Heart right ventricle (tissue), 16 donors: Measurements from ENCODE around the gene MAD2L2. TPM values are rescaled to one million over a fixed set of nuclear protein-coding genes. Genes with fewer than 3 reads are reported as not detected.

Experiments
- ATAC-seq, 8 donors: fragments of 200-7000 bp; cut with Tn5 transposase; one replicate each; pipeline ENCODE4 v1.9.1; 2020; ENCODE audit warnings: mild to moderate bottlenecking in 8 of 8, moderate library complexity in 8 of 8, moderate number of reproducible peaks in 1 of 8
- DNase-seq, 2 donors: peaks; one replicate each; pipeline ENCODE4 v3.0.0-alpha.2; 2020
- H3K27ac ChIP-seq, 10 donors: fragments of 200-600 bp; sonication (generic) in 2 of 10; one replicate each; pipeline versions ENCODE4 v1.5.0 to v1.8.0; 2020 to 2022; ENCODE audit warnings: mild to moderate bottlenecking in 3 of 10
- H3K27me3 ChIP-seq, 7 donors: fragments of 200-600 bp; one replicate each; pipeline ENCODE4 v1.8.0; 2021 to 2022; ENCODE audit warnings: mild to moderate bottlenecking in 2 of 7
- H3K36me3 ChIP-seq, 9 donors: fragments of 200-600 bp; sonication (generic) in 1 of 9; one replicate each; pipeline versions ENCODE4 v1.5.0 to v1.8.0; 2020 to 2022; ENCODE audit warnings: mild to moderate bottlenecking in 2 of 9
- H3K4me1 ChIP-seq, 9 donors: fragments of 200-600 bp; sonication (generic) in 1 of 9; one replicate each; pipeline versions ENCODE4 v1.5.0 to v1.8.0; 2020 to 2022; ENCODE audit warnings: mild to moderate bottlenecking in 4 of 9
- H3K4me3 ChIP-seq, 10 donors: fragments of 200-600 bp; sonication (generic) in 2 of 10; one replicate each; pipeline versions ENCODE4 v1.5.0 to v1.8.0; 2020 to 2022; ENCODE audit warnings: mild to moderate bottlenecking in 7 of 10, moderate library complexity in 2 of 10
- H3K9me3 ChIP-seq, 11 donors: fragments of 200-600 bp in 10 of 11; sonication (generic) in 2 of 11; one replicate each; pipeline versions ENCODE4 v1.5.0 to v1.8.0; 2013 to 2022; ENCODE audit warnings: mild to moderate bottlenecking in 2 of 11, control low read depth in 1 of 11, moderate library complexity in 1 of 11
- CTCF ChIP-seq, 9 donors: fragments of 200-600 bp; sonication (generic) in 2 of 9; IDR thresholded peaks; one replicate each; pipeline versions ENCODE4 v1.5.0 to v1.8.0; 2021 to 2022; ENCODE audit warnings: antibody characterized with exemption in 9 of 9, mild to moderate bottlenecking in 5 of 9, moderate library complexity in 1 of 9
- WGBS, 2 donors: extraction: QIAGEN DNeasy Blood & Tissue Kit; methylation state at CpG; one replicate each; pipeline ENCODE4 v1.1.7; 2013; ENCODE audit warnings: inconsistent platforms in 1 of 2; 5-methylcytosine and 5-hydroxymethylcytosine counted together
- intact Hi-C, 10 donors: fragments of 100-400 bp; cut with DNase I; formaldehyde crosslinking; loops; one replicate each; pipeline versions ENCODE4 v1.11.1 to v1.14.2; 2022
- polyA plus RNA-seq, 2 donors: library from polyadenylated mRNA; stranded (reverse); fragments of 200-250 nt; gene quantifications; one replicate each; pipeline ENCODE4 v1.2.3, GENCODE V29; 2013
- total RNA-seq, 10 donors: library from RNA; stranded (reverse); fragmentation: NEBNext Ultra II Directional in 3 of 10; extraction: Animal tissue kit (Norgen Biotek cat#: 25700) in 3 of 10; gene quantifications; one replicate each; pipeline versions ENCODE4 v1.2.1 to v1.2.4, GENCODE V29; 2021 to 2023
- donor health status: Arrhythmogenic right ventricular cardiomyopathy.
- donor health status: ischemic (EF 13 %, LVEDD 7.1; RV severe dilation, severe dysfunction).
- donor health status: healthy with polysubstance abuse.
- donor health status: DM: no; HTN: yes; CAD: no.
- donor health status: DM: no; HTN: no; CAD: no.
- donor health status: ischemic (EF 25% LVEDD 6.9; RV normal size, moderate dysfunction).
- donor health status: ischemic (EF 25% LVEDD 5.7; RV mildly dilated, moderate dysfunction).
- donor health status: healthy.
- donor health status: DM: yes; HTN: yes; CAD: no.
- donor health status: Ischemic cardiomyopathy.
- donor health status: ischemic (EF 35%, LVEDD 5.7; RV mildly dilated, moderate dysfunction).
- donor health status: nonischemic (EF 11% LVEDD 7.7; RV severe dilation, severe dysfunction).
- donor health status: DM: yes; HTN: yes; CAD: no.
- donor health status: PGD.
- donor health status: ischemic (EF 29% LVEDD 5.4; RV normal size, mild dysfunction).
- donor health status: nonischemic (EF 23%, LVEDD 6.1; RV moderate dilation, normal function).

The MAD2L2 gene
- total and polyA plus RNA-seq, 12 donors, result 10.9 to 59.0 (median 17.0) TPM

- WGBS, 2 donors, result 71 to 73% methylated on average over 6 of the region's 6 CpGs
- Histone ChIP-seq H3K4me3 (no peak overlapping the region), H3K27me3 (no peaks in the 10 kb centered on the region), H3K4me1 (peaks cover 0 to 15% (median 5%) of the 10 kb centered on the region in 9 donors), H3K27ac (peak overlapping the region in 1 of 10 donors; percentile 0), H3K9me3 (no peaks in the 10 kb centered on the region), H3K36me3 (peaks cover 0 to 67% (median 16%) of the 10 kb centered on the region in 9 donors)
- no peak for TF ChIP-seq CTCF (IDR thresholded peaks at IDR 0.05)
- ATAC-seq (no peak), DNase-seq (no peak)
- intact Hi-C loops, result no loop called here
These were observed 10.2 kb downstream of the MAD2L2 start for GRCh38 chr1:11670747-11671146.

- H3K36me3 ChIP-seq, result peaks cover 0 to 45% (median 3%) of the 10 kb centered on the region in 9 donors
- WGBS, 2 donors, result 87 to 90% methylated on average over 14 of the region's 14 CpGs
- DNase-seq, result no peak
- no peak overlapping the region for H3K27ac ChIP-seq
- H3K4me1 ChIP-seq, result peaks cover 0 to 27% (median 8%) of the 10 kb centered on the region in 9 donors
- no peaks in the 10 kb centered on the region for H3K9me3 ChIP-seq
- no peak overlapping the region for H3K4me3 ChIP-seq
- no peak for ATAC-seq
- no peaks in the 10 kb centered on the region for H3K27me3 ChIP-seq
- TF ChIP-seq CTCF (IDR thresholded peaks at IDR 0.05), result no peak
- intact Hi-C loops, result no loop called here
These were observed 12.4 kb downstream of the MAD2L2 start for GRCh38 chr1:11668516-11668915.

- ATAC-seq, result peak; percentile 24 to 59 (median 47)
- Histone ChIP-seq H3K27ac (peak overlapping the region in 9 of 10 donors; percentile 47 to 92 (median 79)), H3K9me3 (no peaks in the 10 kb centered on the region), H3K27me3 (no peaks in the 10 kb centered on the region), H3K4me3 (peak overlapping the region; percentile 35 to 89 (median 62)), H3K4me1 (peaks cover 0 to 27% (median 8%) of the 10 kb centered on the region in 9 donors), H3K36me3 (peaks cover 0 to 38% (median 0%) of the 10 kb centered on the region in 9 donors)
- intact Hi-C loops, result loop anchor here in 5 of 10 donors (2.0 to 5.0 kb wide), 2 partner anchors 53 to 54 kb away; no protein-coding TSS in a partner anchor
- peak in 1 of 9 donors; percentile 22 for TF ChIP-seq CTCF (IDR thresholded peaks at IDR 0.05)
- DNase-seq, result peak; percentile 39 to 60
- 1% methylated on average over 55 to 66 of the region's 66 CpGs for WGBS, 2 donors
These were observed 16.4 kb downstream of the MAD2L2 start for GRCh38 chr1:11664336-11665065.

- 93% methylated on average over 17 of the region's 17 CpGs for WGBS, 2 donors
- TF ChIP-seq CTCF (IDR thresholded peaks at IDR 0.05), result no peak
- peaks cover 0 to 19% (median 6%) of the 10 kb centered on the region in 9 donors for H3K4me1 ChIP-seq
- no peaks in the 10 kb centered on the region for H3K9me3 ChIP-seq
- H3K4me3 ChIP-seq, result no peak overlapping the region
- peaks cover 0 to 44% (median 3%) of the 10 kb centered on the region in 9 donors for H3K36me3 ChIP-seq
- ATAC-seq (no peak), DNase-seq (no peak)
- intact Hi-C loops, result loop anchor here in 3 of 10 donors (5.0 kb wide), 1 partner anchor 56 kb away; no protein-coding TSS in a partner anchor
- H3K27me3 ChIP-seq, result peaks cover 0 to 6% (median 0%) of the 10 kb centered on the region in 7 donors
- H3K27ac ChIP-seq, result no peak overlapping the region
These were observed 19.8 kb downstream of the MAD2L2 start for GRCh38 chr1:11661103-11661502.
